PC-3 (cell line): ENCODE measurements around the gene MAML3. TPM values are rescaled to one million over a fixed set of nuclear protein-coding genes. Genes with fewer than 3 reads are reported as not detected.

Experiments used
- ATAC-seq: fragments of 200-7000 bp; cut with Tn5 transposase; 2 replicates; pipeline ENCODE4 v1.9.1; 2020; ENCODE audit warnings: mild to moderate bottlenecking, moderate library complexity
- BruUV-seq: library from RNA; stranded (reverse); fragments of 400-500 nt; replicated peaks from 2 replicates; lab custom pipeline; 2021; lab: Mats Ljungman, UMichigan
- CTCF ChIA-PET: fragments of 300-600 bp; sonication (Branson Sonifier 250); formaldehyde crosslinking; loops from one replicate; lab custom pipeline; 2022; ENCODE audit warnings: antibody characterized with exemption; lab: Charles Lee
- POLR2A ChIA-PET: fragments of 300-600 bp; sonication (Branson Sonifier 250); formaldehyde crosslinking; loops from one replicate; lab custom pipeline; 2022; ENCODE audit warnings: antibody characterized with exemption; ENCODE audit not compliant: unreplicated experiment; lab: Charles Lee
- DNase-seq: peaks from one replicate; pipeline ENCODE4 v3.0.0-alpha.2; 2015
- H2AFZ ChIP-seq: fragments of 300-600 bp; sonication (generic); 2 replicates; pipeline ENCODE4 v1.6.0; 2016; ENCODE audit warnings: antibody characterized with exemption, low read length
- H3F3A ChIP-seq: fragments of 300-600 bp; sonication (generic); one replicate; pipeline ENCODE4 v1.6.0; 2017; ENCODE audit warnings: antibody characterized with exemption, low read length, control low read depth, mild to moderate bottlenecking; ENCODE audit not compliant: unreplicated experiment
- H3K27ac ChIP-seq: fragments of 300-600 bp; sonication (generic); 2 replicates; pipeline ENCODE4 v1.5.1; 2016; ENCODE audit warnings: mild to moderate bottlenecking, low read length
- H3K27me3 ChIP-seq: fragments of 300-600 bp; sonication (generic); 2 replicates; pipeline ENCODE4 v1.6.1; 2016; ENCODE audit warnings: low read length, mixed read lengths
- H3K36me3 ChIP-seq: fragments of 300-600 bp; sonication (generic); 2 replicates; pipeline ENCODE4 v1.6.1; 2016; ENCODE audit warnings: low read depth, mixed run types, low read length, mixed read lengths
- H3K4me1 ChIP-seq: fragments of 300-600 bp; sonication (generic); 2 replicates; pipeline ENCODE4 v1.5.1; 2016; ENCODE audit warnings: low read length; ENCODE audit not compliant: insufficient read depth
- H3K4me2 ChIP-seq: fragments of 300-600 bp; sonication (generic); 2 replicates; pipeline ENCODE4 v1.6.0; 2016; ENCODE audit warnings: low read length
- H3K4me3 ChIP-seq: fragments of 300-600 bp; sonication (generic); 2 replicates; pipeline ENCODE4 v1.5.1; 2016; ENCODE audit warnings: mild to moderate bottlenecking, low read length, mixed read lengths
- H3K79me2 ChIP-seq: fragments of 300-600 bp; sonication (generic); 2 replicates; pipeline ENCODE4 v1.6.1; 2017; ENCODE audit warnings: low read length, mixed read lengths
- H3K9ac ChIP-seq: fragments of 300-600 bp; sonication (generic); 2 replicates; pipeline ENCODE4 v1.6.0; 2016; ENCODE audit warnings: mild to moderate bottlenecking, low read length
- H3K9me2 ChIP-seq: fragments of 300-600 bp; sonication (generic); replicated peaks from 2 replicates; pipeline ENCODE4 v1.6.1; 2016; ENCODE audit warnings: mixed run types, low read length, mixed read lengths
- H3K9me3 ChIP-seq: fragments of 300-600 bp; sonication (generic); 2 replicates; pipeline ENCODE4 v1.6.1; 2016; ENCODE audit warnings: low read length, mixed read lengths
- H4K20me1 ChIP-seq: fragments of 300-600 bp; sonication (generic); 2 replicates; pipeline ENCODE4 v1.6.1; 2016; ENCODE audit warnings: low read length, mixed read lengths
- CTCF ChIP-seq: fragments of 300-600 bp; sonication (generic); conservative IDR thresholded peaks from 2 replicates; pipeline ENCODE4 v1.5.1; 2017; ENCODE audit warnings: antibody characterized with exemption, low read depth, mild to moderate bottlenecking, low read length
- EZH2 ChIP-seq: fragments of 300-600 bp; sonication (generic); IDR thresholded peaks from one replicate; pipeline ENCODE4 v1.6.1; 2017; ENCODE audit warnings: antibody characterized with exemption, mild to moderate bottlenecking, low read length; ENCODE audit not compliant: unreplicated experiment
- EZH2phosphoT487 ChIP-seq: fragments of 300-600 bp; sonication (generic); IDR thresholded peaks from 2 replicates; pipeline ENCODE4 v1.6.1; 2018; ENCODE audit warnings: mild to moderate bottlenecking, antibody characterized with exemption, low read length, borderline replicate concordance
- intact Hi-C: fragments of 100-400 bp; cut with micrococcal nuclease; formaldehyde crosslinking; loops from 2 replicates; pipeline ENCODE4 v1.9.0; 2023
- total RNA-seq: library from RNA; depleted of rRNA; stranded (reverse); fragments of >200 nt; gene quantifications from 2 replicates; pipeline ENCODE4 v1.2.3, GENCODE V29; 2014

MAML3 gene
- total RNA-seq, 1 experiment from 2014 or later = 4.3 TPM

DNA sequence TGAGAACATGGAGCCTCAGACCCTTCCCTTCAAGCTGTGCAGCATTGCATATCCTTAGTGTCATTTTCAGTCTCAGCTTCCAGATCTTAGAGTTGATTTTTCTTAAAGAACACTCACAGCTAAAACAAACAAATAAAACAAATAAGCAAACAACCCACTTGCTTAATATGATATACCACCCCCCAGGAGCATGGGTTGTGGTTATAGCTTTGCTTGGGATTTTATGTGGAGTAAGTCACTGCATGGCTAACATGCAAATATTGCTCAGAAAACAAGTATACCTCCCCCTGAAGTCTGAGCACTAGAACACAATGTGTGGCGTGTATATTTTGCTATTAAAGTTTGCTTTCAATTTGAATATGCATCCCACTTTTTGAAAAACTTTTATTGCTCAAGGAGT is 409.8 kb downstream of the MAML3 start:
- DNase-seq (peak; percentile 35), ATAC-seq (peak; percentile 75)
- BruUV-seq = no TSS peak
- Histone ChIP-seq H3K4me3 (no peak overlapping the region), H3K9me3 (no peaks in the 10 kb centered on the region), H3K4me1 (peaks cover 26% of the 10 kb centered on the region), H3K9me2 (no peaks in the 10 kb centered on the region), H3K36me3 (no peaks in the 10 kb centered on the region), H3F3A (no peaks in the 10 kb centered on the region), H3K4me2 (peak overlapping the region; percentile 44; the same call in 1 of the 2 replicates), H3K27me3 (no peaks in the 10 kb centered on the region), H3K9ac (no peak overlapping the region), H2AFZ (no peak overlapping the region), H4K20me1 (no peaks in the 10 kb centered on the region), H3K79me2 (no peaks in the 10 kb centered on the region), H3K27ac (no peak overlapping the region)
- ChIA-PET CTCF (no interaction called here), POLR2A (interaction anchor here (0.6 kb wide), 1 partner anchor 11 kb away, joined by 4 read pairs; no protein-coding TSS in a partner anchor)
- no peak for TF ChIP-seq CTCF
- no peak for TF ChIP-seq EZH2
- no peak for TF ChIP-seq EZH2phosphoT487
- intact Hi-C loops = no loop called here

DNA sequence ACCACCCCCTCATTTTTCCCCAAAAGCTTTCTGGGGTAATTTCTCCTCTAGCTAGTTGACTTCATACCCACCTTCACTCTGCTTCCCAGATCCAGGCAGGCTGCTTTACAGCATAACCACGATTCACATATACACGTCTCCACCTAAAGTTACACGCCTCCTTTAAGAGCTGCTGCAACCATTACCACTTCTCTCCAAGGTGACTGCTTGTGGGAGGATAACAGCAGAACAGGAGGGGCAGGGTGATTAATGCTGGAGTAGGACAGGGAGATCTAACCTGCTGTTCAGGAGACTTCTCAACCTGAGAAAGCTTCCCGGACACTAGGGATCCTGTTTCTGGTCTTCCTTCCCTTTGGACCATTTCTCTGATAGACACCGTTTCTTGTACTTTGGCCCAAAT is 411.0 kb downstream of the MAML3 start:
- H3K27me3 ChIP-seq = no peaks in the 10 kb centered on the region
- intact Hi-C loops = no loop called here
- no peak overlapping the region for H3K4me2 ChIP-seq
- ChIA-PET CTCF (no interaction called here), POLR2A (no interaction called here)
- H3K9me2 ChIP-seq = no peaks in the 10 kb centered on the region
- H3K9me3 ChIP-seq = no peaks in the 10 kb centered on the region
- H2AFZ ChIP-seq = no peak overlapping the region
- H3K27ac ChIP-seq = no peak overlapping the region
- H3K36me3 ChIP-seq = no peaks in the 10 kb centered on the region
- ATAC-seq = no peak
- no peak overlapping the region for H3K4me3 ChIP-seq
- no TSS peak for BruUV-seq
- DNase-seq = no peak
- no peak overlapping the region for H3K9ac ChIP-seq
- no peaks in the 10 kb centered on the region for H4K20me1 ChIP-seq
- no peak for TF ChIP-seq EZH2phosphoT487
- no peaks in the 10 kb centered on the region for H3F3A ChIP-seq
- peaks cover 26% of the 10 kb centered on the region for H3K4me1 ChIP-seq
- H3K79me2 ChIP-seq = no peaks in the 10 kb centered on the region

DNA sequence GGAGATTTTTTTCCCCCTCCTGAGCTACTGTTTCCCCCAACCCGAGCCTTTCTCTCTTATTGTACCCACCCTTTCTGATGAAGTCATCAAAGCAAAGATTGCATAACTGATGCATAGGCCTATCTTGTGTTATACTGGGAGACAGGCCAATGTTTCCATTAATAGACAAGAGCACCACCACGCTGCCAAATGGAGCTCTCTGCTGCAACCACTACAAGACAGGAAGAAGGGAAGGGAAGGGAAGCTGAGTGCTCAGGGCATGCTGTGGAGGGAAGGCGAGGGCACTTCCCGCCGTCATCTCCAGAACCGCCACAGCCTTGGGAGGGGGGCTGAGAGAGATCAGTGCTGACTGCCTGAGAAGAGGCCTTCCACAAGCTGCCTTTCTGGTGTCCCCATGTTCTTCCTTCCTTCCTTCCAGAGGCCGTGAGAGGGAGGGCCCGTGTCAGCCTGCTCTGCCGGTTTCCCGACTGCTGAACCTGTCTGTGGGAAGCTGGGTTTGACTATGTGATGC is 413.4 kb downstream of the MAML3 start:
- peak overlapping the region; percentile 10; the same call in 1 of the 2 replicates for H3K9ac ChIP-seq
- intact Hi-C loops = no loop called here
- H3K27ac ChIP-seq = peak overlapping the region; percentile 63
- H3K36me3 ChIP-seq = no peaks in the 10 kb centered on the region
- H3F3A ChIP-seq = no peaks in the 10 kb centered on the region
- H3K4me2 ChIP-seq = peak overlapping the region; percentile 58
- TF ChIP-seq CTCF (peak; percentile 34; the same call in 1 of the 2 replicates), EZH2phosphoT487 (no peak), EZH2 (no peak)
- peak overlapping the region; percentile 27; the same call in 1 of the 2 replicates for H3K4me3 ChIP-seq
- H2AFZ ChIP-seq = peak overlapping the region; percentile 70
- ChIA-PET POLR2A (no interaction called here), CTCF (interaction anchor here (1.2 kb wide), 1 partner anchor 117 kb away, joined by 3 read pairs; no protein-coding TSS in a partner anchor)
- no peaks in the 10 kb centered on the region for H3K9me3 ChIP-seq
- H3K4me1 ChIP-seq = peaks cover 26% of the 10 kb centered on the region
- H3K9me2 ChIP-seq = no peaks in the 10 kb centered on the region
- no peaks in the 10 kb centered on the region for H3K79me2 ChIP-seq
- ATAC-seq (peak; percentile 80), DNase-seq (peak; percentile 74)
- H3K27me3 ChIP-seq = no peaks in the 10 kb centered on the region
- BruUV-seq = no TSS peak
- no peaks in the 10 kb centered on the region for H4K20me1 ChIP-seq
